AML-193 (cell line): ENCODE data around the gene ROBO2.

Experiments used
- DNase-seq, 2 experiments: peaks; one replicate each; lab custom pipeline; 2025; lab: John Stamatoyannopoulos, UW

ROBO2 gene

DNA sequence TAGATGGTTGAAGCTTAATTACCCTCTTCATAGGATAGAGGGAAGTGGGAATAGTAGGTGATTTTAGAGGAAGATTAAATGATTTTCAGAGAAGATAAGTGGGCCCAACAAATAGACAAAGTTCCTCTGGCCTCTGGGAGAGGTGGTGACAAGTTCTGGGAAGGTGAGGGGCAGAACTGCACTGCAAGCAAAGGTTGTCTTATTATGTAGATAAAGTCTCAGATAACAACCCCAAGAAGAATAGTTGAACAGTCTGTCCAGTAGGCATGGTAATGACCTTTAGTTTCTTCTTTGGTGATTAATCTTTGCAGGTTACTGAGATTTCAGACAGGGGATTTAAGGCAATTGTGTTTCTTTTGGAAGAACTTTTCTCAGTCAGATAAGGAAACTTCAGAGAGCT, 439.1 kb downstream of the ROBO2 start:
- DNase-seq, result no peak

DNA sequence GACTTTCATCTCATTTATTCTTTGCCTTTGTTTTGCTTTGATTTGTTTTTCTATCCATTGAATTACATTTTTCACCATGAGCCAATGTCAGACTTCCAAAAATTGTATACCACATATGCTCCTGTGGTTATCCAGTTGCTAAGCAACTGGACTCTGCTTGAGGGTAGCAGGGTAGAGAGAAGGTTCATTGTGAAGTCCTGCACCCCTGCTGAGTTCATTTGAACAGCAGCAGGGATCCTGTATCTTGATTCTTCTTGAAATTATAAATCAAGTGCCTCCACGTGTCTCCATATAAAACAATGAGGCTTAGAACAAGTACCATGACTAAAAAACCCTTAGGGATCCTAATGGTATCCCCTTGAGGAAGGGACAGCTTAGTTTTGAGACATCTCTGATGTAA, 449.3 kb downstream of the ROBO2 start:
- DNase-seq, result no peak

DNA sequence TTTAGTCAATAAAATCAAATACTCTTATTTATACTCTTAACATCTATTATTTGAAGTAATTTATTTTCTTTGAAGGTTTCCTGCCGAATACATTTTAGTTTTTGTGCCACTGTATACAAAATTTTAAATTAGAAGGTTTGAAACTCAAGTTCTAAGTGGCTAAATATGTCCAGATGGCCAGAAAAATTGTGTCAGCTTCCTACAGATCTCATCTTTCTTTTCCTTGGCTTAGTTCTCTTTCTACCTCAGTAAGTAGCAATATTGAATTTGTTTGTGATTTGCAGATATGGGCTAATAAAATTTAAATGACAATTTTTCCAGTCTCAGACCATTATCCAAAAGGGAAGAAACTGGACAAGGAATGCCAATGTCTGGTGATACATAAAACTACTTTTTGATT, 452.1 kb downstream of the ROBO2 start:
- no peak for DNase-seq

- DNase-seq, result no peak
These were observed 460.8 kb downstream of the ROBO2 start for GRCh38 chr3:77500721-77501120.

- no peak for DNase-seq
These were observed 466.5 kb downstream of the ROBO2 start for GRCh38 chr3:77506384-77506783.

DNA sequence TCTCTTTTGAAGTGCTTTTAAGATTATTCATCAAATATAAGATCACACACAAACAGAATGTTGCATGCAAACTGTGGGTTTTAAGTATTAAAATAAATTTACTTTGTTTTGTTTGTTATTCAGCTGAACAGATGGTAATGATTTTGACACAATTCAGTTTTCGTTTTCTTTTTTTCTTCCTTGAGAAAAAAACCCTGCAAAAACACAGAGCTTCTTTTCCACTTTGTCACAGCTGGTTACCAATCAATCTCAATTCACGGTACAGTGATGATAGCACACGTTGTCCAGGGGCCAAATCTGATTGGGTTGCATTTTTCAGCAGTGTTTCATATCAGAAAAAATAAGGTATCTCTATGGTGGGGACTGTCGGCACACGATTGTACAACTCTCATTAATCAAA, 473.6 kb downstream of the ROBO2 start:
- no peak for DNase-seq

DNA sequence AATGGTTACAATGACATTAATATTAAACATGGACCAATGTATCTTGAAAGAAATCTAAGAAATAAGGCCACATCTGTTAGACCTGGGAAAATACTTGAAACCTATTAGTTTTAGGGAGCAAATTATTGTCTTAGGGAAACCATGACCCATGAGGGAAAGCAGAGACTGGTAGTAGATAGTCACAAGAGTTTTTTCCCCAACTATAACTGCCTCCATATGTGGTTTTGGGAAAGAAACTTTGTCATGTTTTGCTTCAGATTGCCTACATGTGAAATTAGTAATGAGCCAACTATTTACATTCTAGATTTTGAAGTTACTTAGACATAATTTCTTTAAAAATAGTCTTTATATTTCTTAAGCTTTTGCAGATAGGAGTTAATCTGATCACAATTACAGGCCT, 474.9 kb downstream of the ROBO2 start:
- DNase-seq, result no peak

GRCh38 chr3:77524463-77524862, 484.6 kb downstream of the ROBO2 start:
- DNase-seq, result no peak

DNA sequence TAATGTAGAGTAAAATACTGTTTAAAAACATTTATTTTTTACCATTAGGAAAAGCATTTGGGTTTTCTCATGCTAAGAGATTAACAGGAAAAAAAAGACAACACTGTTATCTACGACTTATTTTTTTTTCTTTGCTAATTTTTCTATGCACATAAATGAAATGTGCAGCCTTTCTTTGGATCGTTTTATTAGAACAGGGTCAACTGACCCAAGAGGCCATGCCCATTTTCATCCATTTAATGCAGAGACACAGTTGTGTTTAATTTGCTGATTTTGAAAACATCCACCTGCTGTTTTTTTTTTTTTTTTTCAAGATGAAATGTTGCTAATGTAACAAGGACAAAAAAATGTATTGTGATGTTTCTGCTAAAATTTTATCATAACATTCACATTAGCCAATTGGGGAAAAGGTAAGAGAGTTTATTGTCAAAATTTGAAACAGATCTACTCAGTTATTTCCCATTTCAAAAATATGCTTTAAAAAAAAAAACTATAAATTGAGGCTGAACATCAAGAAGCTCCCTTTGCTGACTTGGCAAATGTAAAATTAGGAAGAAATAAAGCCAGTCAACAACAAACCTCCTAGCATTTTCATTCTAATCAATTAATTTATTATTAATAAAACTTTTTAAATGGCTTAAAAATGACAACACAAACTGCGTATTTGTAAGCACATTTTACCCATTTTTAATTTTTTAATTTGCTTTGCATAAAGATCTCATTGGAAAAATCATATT, 485.2 kb downstream of the ROBO2 start:
- no peak for DNase-seq

- DNase-seq, result no peak
These were observed 486.7 kb downstream of the ROBO2 start for GRCh38 chr3:77526573-77527113.

GRCh38 chr3:77529522-77529921, 489.6 kb downstream of the ROBO2 start:
- no peak for DNase-seq

DNA sequence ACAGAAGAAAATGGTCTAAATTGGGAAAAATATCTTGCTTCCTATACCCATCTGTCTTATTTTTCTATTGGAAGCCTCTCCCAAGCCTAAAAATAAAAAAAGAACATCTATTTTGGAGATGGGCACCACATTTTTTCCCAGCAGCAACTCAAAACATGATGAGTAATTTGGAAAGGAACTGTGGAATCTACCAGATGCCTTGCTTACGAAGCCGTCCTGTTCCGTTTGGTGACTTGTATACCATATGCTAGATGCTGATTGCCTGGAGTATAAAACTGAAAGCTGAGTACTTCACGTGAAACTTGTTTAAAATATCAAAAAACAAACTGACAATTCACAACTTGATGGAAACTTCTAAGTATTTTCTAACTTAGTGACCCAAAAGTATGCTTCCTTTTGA, 491.0 kb downstream of the ROBO2 start:
- no peak for DNase-seq

DNA sequence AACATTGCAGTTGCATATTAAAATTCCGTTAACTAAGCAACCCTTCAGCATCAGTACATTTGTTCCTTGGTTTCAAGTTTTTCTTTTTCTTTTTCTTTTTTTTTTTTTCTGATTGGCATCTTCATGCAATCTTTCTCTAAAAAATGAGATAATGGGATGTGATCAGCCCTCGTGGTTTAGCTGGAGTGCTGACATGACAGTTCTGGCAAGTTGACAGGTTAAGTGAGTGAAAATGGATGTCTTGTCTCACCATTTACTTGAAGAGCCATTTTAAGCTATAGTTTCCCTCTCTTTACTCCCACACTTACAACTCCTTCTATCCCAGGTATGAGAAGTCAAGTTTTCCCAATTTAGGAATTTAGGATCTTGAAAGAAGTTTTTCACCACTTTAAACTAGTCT, 495.2 kb downstream of the ROBO2 start:
- no peak for DNase-seq

DNA sequence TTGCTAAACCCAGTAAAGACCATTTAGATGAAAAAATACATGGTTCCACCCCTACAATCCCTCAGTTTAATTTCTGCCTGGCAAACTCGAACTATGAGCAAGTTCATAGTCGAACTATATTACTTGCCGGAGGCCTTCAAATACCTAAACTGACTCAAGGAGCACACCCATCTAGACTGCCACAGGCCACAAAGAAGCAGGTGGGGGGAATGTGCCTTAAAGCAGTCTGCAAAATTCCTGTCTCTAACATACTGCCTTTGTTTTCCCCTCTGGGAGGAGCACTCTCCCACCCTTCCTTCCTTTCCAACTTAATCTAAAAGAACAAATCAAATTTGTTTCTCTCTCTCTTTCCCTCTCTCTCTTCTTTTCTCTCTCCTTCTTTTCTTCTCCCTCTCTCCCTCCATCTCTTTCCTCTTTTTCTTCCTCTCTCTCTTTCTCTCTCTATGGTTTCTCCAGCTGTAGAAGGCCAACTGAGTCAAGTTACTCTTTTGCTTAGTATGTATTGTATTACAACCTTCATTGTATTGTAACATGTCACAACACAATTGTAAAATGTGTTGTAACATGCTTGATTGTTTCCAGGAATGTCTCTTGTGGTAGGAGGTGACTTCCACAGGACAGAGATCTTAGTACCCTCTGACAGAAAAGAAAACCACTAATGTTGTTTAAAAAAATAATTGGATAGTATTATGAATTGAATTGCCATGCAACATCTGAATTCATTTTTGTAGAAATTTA, 496.3 kb downstream of the ROBO2 start:
- DNase-seq, result no peak

- no peak for DNase-seq
These were observed 499.1 kb downstream of the ROBO2 start for GRCh38 chr3:77539014-77539413.

DNA sequence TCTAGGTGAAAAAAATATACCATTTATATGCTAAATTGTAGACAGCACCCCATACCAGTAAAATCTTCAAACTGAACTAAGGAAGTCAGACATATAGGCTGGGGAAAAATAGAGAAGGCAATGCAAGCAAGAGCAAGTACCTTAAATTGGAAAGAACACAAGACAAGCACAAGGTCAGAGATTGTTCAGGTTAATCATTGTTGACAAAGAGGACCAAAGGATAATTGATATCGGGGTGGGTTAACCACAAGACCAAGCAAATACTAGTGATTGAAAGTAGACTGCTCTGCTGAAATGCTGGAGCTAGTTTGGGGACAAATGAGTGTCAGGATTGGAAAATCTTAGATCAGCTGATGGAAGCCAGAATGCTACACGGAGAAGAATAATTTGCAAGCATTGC, 499.8 kb downstream of the ROBO2 start:
- no peak for DNase-seq

DNA sequence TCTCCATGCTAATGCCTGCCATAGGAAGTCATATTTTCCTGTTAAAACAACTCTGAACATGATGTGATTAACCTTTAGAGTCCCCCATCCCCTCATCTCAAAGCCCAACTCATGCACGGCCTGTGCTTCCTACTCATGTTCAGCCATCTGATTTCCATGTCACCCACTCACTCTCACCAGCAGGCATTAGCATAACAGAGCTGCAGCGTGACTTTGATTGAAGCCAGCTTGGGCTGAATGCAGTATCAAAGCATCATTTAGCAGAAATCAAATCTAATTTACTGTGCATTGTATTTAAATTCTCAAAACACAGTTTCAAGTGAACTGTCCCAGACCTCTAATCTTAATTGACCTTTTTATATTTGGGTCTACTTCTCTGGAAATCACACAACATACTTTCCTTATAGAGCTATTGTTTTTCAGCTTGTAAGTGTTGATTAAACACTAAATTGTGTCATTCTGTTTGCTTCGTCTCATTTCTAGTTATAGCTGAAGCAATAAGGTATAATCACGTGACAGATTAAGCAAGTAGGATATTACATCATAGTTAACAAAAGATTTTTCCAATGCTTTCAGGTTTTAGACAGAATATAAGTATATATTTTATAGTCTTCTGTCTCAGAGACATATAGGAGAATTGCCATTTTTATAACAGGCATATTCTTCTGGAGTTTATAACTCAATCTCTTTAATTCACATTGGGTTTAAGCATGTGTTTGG, 501.5 kb downstream of the ROBO2 start:
- DNase-seq, result no peak

DNA sequence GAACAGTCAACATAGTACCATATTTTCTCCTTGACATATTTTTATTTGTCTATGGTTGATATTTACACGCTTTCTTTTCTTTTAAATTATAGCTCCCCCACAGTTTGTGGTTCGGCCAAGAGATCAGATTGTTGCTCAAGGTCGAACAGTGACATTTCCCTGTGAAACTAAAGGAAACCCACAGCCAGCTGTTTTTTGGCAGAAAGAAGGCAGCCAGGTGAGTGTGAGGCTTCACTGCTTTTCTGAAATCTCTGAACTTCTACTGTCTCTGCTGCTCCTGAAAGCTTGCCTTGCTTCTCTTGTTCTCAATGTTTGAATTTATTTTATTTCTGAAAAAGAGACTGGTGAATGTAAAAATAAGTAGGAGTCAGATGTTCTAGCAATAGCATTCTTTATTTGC, 506.3 kb downstream of the ROBO2 start:
- DNase-seq, result no peak

DNA sequence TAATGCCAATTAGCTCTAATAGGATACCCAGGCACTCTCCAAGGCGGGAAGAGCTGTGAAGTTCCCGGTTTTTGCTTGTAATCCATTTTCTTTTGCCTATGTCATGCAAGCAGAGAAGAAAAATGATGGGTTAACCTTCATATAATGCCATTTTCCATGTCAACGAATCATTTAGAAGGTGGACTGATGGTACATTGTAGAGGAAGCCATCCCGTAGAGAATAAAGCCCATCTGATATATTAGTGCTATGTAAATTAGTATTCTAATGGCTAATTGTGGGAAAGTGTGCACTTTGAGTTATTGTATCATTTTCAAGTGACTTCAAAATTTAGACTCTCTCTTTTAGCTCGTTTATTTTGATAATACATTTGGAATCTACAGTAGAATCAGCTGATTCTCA, 509.1 kb downstream of the ROBO2 start:
- no peak for DNase-seq

DNA sequence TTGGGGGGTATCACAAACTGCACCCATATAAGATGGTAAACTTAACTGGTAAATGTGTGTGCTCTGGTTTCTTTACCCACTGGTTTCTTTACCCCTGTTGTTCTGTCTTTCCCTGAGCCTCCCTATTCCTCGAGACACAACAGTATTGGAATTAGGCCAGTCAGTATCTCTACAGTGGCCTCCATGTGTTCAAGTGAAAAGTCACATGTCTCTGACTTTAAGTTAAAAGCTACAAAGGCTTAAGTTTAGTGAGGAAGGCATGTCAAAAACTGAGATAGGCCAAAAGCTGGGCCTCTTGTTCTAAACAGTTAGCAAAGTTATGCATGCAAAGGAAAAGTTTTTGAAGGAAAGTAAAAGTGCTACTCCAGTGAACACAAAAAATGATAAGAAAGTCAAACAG, 513.3 kb downstream of the ROBO2 start:
- DNase-seq, result no peak

DNA sequence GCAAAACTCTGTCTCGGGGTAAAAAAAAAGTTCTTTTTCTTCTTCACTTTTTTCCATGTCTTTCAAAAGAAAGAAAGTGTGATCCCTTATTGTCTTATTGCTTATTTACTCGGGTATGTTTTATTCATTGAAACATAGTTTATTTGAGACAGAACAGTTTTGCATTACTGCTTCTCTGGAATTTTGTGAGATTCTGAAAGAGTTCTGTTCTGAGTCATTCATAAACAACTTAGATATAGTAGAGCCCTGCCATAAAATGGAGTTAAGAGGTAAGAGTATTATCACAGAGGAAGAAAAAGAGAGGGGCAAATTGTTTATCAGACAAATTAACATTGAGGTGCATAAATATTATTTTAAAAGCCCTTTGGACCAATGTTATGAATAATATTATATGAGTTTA, 522.2 kb downstream of the ROBO2 start:
- DNase-seq, result no peak

- DNase-seq, result no peak
These were observed 523.1 kb downstream of the ROBO2 start for GRCh38 chr3:77563012-77563411.

DNA sequence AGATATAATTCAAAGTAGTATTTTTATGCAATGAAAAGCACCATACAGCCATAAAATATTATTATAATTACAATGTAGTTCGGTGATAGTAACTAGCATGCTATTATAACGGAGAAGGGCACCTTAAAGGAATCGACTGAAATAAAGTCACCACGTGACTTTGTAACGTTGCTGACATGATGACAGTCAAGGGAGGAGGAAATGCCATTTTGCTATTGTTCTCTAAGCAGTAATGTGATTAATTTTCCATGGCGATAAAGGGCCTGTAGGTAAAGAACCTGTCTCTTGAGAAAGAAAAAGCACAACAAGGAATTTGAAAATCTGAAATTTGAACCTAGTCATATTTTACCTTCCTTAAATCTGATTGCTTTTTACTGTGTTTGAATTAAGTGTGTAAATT, 526.2 kb downstream of the ROBO2 start:
- DNase-seq, result no peak
